ENCODE results near the gene COA7.

DNA sequence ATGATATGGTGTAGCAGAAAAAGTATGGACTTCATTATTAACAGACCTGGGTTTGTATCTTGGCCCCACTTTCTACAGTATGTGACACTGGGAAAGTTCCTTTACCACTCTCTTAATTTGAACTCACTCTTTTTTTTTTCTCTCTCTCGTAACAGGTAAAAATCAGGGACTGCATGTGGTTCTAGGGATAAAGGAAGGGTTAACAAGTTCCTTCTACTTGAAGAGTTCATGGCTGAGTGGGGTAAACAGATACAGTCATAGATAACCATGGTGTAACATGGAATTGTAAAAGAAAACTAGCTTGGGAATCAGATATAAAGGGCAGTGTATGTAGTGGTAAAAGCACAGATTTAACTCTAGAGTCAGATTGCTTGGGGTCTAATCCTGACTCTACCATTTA is 49.3 kb upstream of the COA7 start:
- no peak for TF ChIP-seq EZH2phosphoT487 (IDR thresholded peaks at IDR 0.05; ENCODE audit: borderline replicate concordance, low read length)
- TF ChIP-seq, protein P1, sequence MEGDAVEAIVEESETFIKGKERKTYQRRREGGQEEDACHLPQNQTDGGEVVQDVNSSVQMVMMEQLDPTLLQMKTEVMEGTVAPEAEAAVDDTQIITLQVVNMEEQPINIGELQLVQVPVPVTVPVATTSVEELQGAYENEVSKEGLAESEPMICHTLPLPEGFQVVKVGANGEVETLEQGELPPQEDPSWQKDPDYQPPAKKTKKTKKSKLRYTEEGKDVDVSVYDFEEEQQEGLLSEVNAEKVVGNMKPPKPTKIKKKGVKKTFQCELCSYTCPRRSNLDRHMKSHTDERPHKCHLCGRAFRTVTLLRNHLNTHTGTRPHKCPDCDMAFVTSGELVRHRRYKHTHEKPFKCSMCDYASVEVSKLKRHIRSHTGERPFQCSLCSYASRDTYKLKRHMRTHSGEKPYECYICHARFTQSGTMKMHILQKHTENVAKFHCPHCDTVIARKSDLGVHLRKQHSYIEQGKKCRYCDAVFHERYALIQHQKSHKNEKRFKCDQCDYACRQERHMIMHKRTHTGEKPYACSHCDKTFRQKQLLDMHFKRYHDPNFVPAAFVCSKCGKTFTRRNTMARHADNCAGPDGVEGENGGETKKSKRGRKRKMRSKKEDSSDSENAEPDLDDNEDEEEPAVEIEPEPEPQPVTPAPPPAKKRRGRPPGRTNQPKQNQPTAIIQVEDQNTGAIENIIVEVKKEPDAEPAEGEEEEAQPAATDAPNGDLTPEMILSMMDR (conservative IDR thresholded peaks at IDR 0.05; ENCODE audit: low read depth, low read length) = no peak
- no peak for TF ChIP-seq EZH2 (IDR thresholded peaks at IDR 0.05; ENCODE audit: low read length, unreplicated experiment)
